Measurements from ENCODE around the gene CNKSR1.
A peak's percentile ranks its signal among the peaks of the same experiment; 100 is the strongest.

The CNKSR1 gene

DNA sequence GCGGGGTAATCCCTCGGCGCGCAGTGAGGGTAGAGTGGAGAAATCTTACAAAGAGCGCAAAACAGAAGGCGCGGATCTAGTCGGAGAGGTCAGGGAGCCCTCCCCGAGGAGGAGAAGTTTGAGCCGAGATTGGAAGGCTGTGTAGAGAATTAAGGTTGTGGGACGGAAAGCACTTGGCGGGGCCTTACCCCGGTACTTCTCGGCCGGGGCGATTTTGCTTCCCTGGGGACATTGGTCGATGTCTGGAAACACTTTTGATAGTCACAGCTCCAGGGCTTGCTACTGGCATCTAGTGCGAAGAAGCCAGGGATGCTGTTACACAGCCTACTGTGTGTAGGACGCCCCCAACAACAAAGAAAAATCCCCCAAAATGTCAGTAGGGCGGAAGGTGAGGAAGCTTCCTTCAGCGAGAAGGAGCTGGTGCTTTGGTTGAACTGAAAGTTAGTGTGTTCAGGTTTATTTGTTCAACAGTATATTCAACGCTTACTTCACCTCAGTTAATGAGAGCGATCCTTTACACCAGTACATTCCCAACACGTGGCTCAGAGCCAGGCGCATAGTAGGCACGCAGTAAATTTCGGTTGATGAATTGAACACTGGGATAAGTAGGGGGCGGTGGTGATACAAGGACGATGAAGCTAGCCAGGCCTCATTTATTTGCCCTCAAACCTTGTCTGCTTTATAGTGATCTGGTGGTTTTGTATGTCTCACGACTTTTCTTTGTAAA lies 57.5 kb downstream of the CNKSR1 start:
- no peak for DNase-seq

DNA sequence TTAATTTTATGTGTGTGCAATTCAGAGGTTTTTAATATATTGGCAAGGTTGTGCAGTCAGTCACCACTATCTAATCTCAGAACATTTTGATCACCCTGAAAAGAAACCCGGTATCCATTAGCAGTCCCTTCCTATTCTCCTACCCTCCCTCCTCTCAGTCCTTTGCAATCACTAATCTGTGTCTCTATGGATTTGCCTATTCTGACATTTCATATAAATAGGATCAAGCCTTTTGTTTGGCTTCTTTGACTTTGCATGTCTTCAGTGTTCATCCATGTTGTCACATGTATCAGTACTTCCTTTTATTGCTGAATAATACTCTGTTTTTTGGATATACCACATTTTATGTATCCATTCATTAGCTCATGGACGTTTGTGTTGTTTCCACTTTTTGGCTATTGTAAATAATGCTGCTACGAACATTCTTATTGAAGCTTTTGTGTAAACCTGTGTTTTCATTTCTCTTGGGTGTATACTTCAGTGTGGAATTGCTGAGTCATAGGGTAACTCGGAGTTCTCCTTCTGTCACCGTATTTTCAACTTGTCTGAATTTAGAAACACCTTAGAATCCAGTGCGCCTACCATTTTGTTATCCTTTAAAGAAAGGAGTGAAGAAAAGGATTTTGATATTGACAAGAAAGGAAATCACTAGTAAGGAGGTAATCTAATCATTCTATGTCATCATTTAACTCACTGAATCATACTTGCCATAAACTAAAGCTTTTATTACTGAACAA lies 60.1 kb downstream of the CNKSR1 start:
- DNase-seq, result peak in 1 of 2 donors; percentile 21

Measured in bone marrow (tissue), 2 donors.